ENCODE measurements around the gene HNRNPH1.

The HNRNPH1 gene

DNA sequence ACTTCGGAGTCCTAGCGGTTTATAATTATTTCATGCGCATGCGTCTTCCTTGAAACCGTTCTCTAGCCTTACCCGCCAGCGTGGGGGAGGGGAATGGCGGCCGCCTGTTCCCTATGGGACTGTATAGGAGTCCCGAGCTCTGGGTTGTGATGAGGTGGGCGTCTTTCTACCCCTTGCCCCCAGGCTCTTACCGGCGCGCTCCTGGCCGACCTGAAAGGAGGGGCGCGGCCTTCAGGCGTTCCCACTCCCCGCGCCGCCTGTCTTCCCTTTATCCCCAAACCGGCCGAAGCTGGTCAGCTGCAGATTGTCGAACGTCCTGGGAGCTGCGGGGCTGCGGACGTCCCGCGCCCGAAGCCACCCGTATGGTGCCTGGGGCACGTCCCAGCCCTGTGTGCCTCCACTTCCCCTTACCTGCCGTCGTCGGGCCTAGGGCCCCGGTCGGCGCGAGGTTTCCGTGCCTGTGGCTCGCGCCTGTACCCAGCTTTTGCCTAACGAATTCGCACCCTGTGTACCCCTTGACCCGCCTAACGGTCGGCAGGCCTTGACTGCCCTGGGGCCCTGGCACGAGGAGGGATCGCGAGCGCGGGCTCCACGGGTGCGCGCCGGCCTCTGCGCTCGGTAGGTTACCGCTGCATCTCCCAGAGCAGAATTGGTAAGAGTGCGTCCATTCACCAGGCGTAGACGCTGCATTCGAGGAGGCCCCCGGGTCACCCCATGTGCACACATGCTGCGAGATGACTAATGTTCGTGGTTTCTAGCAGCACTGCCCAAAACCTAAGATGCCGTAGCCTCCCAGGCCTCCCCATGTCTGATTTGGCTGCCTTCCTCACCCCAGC, 653 bp upstream of the HNRNPH1 start:
- TF ChIP-seq, protein P1, sequence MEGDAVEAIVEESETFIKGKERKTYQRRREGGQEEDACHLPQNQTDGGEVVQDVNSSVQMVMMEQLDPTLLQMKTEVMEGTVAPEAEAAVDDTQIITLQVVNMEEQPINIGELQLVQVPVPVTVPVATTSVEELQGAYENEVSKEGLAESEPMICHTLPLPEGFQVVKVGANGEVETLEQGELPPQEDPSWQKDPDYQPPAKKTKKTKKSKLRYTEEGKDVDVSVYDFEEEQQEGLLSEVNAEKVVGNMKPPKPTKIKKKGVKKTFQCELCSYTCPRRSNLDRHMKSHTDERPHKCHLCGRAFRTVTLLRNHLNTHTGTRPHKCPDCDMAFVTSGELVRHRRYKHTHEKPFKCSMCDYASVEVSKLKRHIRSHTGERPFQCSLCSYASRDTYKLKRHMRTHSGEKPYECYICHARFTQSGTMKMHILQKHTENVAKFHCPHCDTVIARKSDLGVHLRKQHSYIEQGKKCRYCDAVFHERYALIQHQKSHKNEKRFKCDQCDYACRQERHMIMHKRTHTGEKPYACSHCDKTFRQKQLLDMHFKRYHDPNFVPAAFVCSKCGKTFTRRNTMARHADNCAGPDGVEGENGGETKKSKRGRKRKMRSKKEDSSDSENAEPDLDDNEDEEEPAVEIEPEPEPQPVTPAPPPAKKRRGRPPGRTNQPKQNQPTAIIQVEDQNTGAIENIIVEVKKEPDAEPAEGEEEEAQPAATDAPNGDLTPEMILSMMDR (IDR thresholded peaks at IDR 0.05; ENCODE audit: insufficient read depth, low read length, missing control alignments) = no peak
- ChIA-PET POLR2A (interaction anchor here (0.6 to 2.4 kb wide), 31 partner anchors 8 to 873 kb away, joined by 3 to 37 read pairs (median 4); partner anchors contain the start of genes CBY3, MAML1, MAPK9 and RUFY1), CTCF (interaction anchor here (0.9 to 5.2 kb wide), 7 partner anchors 9 to 108 kb away, joined by 3 to 54 read pairs (median 3); partner anchors contain the start of gene CBY3)
- no peak for DNase-seq (ENCODE audit: low read depth, low spot score)
- peak overlapping the region; percentile 67 for H3K4me3 ChIP-seq (ENCODE audit: low read depth, low read length)

DNA sequence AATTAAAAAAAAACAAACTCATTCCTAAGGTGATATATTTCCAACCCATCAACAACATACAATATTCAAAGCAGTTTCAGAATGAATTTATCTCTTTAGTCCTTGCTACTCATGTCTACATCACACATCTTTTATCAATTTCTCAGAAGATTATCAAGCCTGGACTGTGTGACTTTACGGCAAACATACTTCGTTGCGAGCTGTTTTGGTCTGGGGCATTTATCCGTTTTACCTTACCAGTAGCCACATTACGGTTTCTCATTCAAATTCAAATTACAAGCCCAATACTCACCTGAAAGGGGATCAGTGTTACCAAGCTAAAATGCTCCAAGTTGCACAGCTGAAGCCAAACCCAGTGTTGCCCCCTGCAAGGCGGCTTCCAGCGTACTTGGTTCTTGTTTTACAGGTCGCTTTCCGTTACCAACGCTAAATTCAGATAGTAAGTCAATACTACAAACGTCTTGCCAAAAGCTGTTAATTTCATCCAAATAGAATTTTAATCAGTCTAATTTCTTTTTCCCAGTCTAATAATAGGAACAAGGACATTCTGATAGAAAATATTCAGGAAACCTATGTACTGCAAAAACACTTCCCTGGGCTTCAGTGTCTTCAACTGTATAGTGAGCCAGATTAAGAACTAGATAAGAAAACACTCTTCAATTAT, 1.8 kb downstream of the HNRNPH1 start:
- DNase-seq (ENCODE audit: low read depth, low spot score) = no peak
- ChIA-PET CTCF (interaction anchor here (1.3 to 5.2 kb wide), 5 partner anchors 9 to 175 kb away, joined by 3 to 54 read pairs (median 4); no protein-coding TSS in a partner anchor), POLR2A (interaction anchor here (0.7 to 2.4 kb wide), 2 partner anchors 10 to 26 kb away, joined by 4 to 37 read pairs; no protein-coding TSS in a partner anchor)
- TF ChIP-seq, protein P1 (IDR thresholded peaks at IDR 0.05; ENCODE audit: insufficient read depth, low read length, missing control alignments) = no peak
- H3K4me3 ChIP-seq (ENCODE audit: low read depth, low read length) = peak overlapping the region; percentile 73

DNA sequence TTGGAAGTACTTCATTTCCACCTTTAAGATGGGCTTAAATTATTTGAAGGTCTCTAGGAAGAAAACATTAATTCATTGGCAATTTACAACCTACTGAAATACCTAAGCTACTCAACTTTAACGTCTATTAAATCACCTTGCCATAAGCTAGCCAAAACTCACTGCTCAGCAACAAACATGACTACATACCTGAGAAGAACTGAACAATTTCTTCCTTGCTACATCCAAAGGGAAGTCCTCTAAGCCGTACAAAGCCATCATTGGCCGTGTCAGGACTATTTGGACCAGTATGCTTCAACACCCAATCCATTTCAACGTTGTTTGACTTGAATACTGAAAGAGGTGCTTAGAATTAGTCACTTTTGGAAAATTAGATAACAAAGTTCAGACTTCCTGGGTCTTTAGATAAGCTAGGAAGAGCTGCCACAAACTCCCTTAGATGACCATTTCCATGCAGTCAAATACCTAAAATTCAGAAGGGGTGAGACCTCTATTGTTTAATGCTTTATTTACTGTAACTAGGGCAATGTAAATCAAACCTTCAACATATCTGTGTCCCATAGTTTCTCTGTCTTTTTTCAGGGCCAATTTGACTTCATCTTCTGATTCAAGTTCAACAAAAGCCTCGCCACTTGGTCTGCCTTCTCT, 2.6 kb downstream of the HNRNPH1 start:
- peak overlapping the region; percentile 73 for H3K4me3 ChIP-seq (ENCODE audit: low read depth, low read length)
- ChIA-PET CTCF (interaction anchor here (1.3 to 5.2 kb wide), 3 partner anchors 8 to 18 kb away, joined by 3 to 54 read pairs (median 6); no protein-coding TSS in a partner anchor), POLR2A (no interaction called here)
- no peak for DNase-seq (ENCODE audit: low read depth, low spot score)
- TF ChIP-seq, protein P1 (IDR thresholded peaks at IDR 0.05; ENCODE audit: insufficient read depth, low read length, missing control alignments) = no peak

DNA sequence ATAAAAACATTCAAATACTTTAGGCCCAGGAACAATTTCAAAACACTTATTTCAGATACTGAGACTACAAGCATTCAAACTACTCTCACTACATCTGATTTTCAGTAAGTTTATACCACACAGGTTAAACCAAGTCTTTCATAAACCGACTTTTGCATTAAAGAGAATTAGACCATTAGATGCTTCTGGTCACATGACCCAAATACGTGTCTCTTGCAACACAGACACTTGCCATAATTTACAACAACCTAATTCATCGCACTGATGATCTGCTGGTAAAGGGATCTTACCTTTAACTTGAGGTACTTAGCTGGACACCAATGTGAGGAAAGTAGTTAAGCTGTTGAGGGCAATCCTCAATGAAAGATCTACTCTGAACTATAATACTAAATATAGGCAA, 3.2 kb downstream of the HNRNPH1 start:
- TF ChIP-seq, protein P1 (IDR thresholded peaks at IDR 0.05; ENCODE audit: insufficient read depth, low read length, missing control alignments) = no peak
- no peak for DNase-seq (ENCODE audit: low read depth, low spot score)
- CTCF ChIA-PET = interaction anchor here (1.3 to 5.2 kb wide), 3 partner anchors 7 to 17 kb away, joined by 3 to 54 read pairs (median 6); no protein-coding TSS in a partner anchor
- POLR2A ChIA-PET = no interaction called here
- H3K4me3 ChIP-seq (ENCODE audit: low read depth, low read length) = peak overlapping the region; percentile 73

DNA sequence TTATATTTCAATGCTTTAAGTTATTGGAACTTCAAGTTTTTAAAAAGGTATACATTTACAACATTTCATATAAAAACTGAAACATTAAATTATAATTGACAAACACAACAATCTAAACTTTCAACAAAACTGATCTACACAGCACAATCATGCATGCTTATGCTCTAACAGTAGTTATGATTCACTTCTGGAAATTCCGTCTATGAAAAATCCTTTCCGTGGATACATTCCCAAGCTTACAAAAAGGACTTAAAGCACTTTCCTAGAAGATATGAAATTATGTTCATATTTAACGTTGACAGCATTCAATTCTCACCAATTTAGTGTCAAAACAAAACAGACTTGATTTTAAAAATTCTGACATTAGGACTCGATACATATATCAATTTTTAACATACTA, 3.7 kb downstream of the HNRNPH1 start:
- TF ChIP-seq, protein P1 (IDR thresholded peaks at IDR 0.05; ENCODE audit: insufficient read depth, low read length, missing control alignments) = no peak
- no peak for DNase-seq (ENCODE audit: low read depth, low spot score)
- peak overlapping the region; percentile 73 for H3K4me3 ChIP-seq (ENCODE audit: low read depth, low read length)
- POLR2A ChIA-PET = interaction anchor here (0.6 kb wide), 1 partner anchor 75 kb away, joined by 3 read pairs; no protein-coding TSS in a partner anchor
- CTCF ChIA-PET = interaction anchor here (2.8 to 5.2 kb wide), 2 partner anchors 7 to 11 kb away, joined by 6 to 54 read pairs; no protein-coding TSS in a partner anchor
